Mammary epithelial cell (primary cell): ENCODE data around the gene CCDC158.
"Not testable (repeated sequence)": the region's sequence is repeated elsewhere in the genome, so short reads cannot be mapped to it uniquely, and the experiment has no call there.

Experiments used
- EZH2 ChIP-seq: IDR thresholded peaks from 2 replicates; pipeline ENCODE4 v1.6.1; 2012; ENCODE audit warnings: low read length, inconsistent platforms, borderline replicate concordance
- TF ChIP-seq, protein P1 (sequence below), 2 donors: IDR thresholded peaks in 1 of 2; conservative IDR thresholded peaks in 1 of 2; 2 replicates each; pipeline ENCODE4 v1.5.1; 2011 to 2012; ENCODE audit warnings: inconsistent platforms in 2 of 2, low read length in 2 of 2, mild to moderate bottlenecking in 2 of 2, control low read depth in 1 of 2, low read depth in 1 of 2; ENCODE audit not compliant: insufficient read depth in 1 of 2; ENCODE audit errors: extremely low read depth in 1 of 2

- not testable (repeated sequence) for TF ChIP-seq EZH2
- TF ChIP-seq, protein P1, sequence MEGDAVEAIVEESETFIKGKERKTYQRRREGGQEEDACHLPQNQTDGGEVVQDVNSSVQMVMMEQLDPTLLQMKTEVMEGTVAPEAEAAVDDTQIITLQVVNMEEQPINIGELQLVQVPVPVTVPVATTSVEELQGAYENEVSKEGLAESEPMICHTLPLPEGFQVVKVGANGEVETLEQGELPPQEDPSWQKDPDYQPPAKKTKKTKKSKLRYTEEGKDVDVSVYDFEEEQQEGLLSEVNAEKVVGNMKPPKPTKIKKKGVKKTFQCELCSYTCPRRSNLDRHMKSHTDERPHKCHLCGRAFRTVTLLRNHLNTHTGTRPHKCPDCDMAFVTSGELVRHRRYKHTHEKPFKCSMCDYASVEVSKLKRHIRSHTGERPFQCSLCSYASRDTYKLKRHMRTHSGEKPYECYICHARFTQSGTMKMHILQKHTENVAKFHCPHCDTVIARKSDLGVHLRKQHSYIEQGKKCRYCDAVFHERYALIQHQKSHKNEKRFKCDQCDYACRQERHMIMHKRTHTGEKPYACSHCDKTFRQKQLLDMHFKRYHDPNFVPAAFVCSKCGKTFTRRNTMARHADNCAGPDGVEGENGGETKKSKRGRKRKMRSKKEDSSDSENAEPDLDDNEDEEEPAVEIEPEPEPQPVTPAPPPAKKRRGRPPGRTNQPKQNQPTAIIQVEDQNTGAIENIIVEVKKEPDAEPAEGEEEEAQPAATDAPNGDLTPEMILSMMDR (conservative IDR thresholded peaks at IDR 0.05 in 1 of 2, IDR thresholded peaks at IDR 0.05 in 1 of 2; ENCODE audit: extremely low read depth in 1 of 2, insufficient read depth in 1 of 2, low read depth in 1 of 2, low read length in 2 of 2): not testable (repeated sequence)
These were observed 139.3 kb downstream of the CCDC158 start for GRCh38 chr4:76281594-76281993.
